ENCODE measurements around the gene SCUBE3.

The SCUBE3 gene

GRCh38 chr6:35183281-35183680 lies 30.5 kb upstream of the SCUBE3 start:
- Histone ChIP-seq H3K27ac (no peak overlapping the region), H3K9ac (no peak overlapping the region), H3K4me2 (ENCODE audit: low read length) (no peak overlapping the region), H3K9me3 (ENCODE audit: control insufficient read depth, low read length) (no peaks in the 10 kb centered on the region), H3K79me2 (no peaks in the 10 kb centered on the region), H3K4me3 (ENCODE audit: low read depth, low read length) (no peak overlapping the region), H3K4me1 (peaks cover 4% of the 10 kb centered on the region), H2AFZ (no peak overlapping the region), H3K36me3 (ENCODE audit: control insufficient read depth, insufficient read depth, low read length) (no peaks in the 10 kb centered on the region), H3K27me3 (ENCODE audit: control insufficient read depth, insufficient read depth, low read length) (no peaks in the 10 kb centered on the region)
- TF ChIP-seq CTCF (IDR thresholded peaks at IDR 0.05): no peak

GRCh38 chr6:35183935-35184334 lies 29.8 kb upstream of the SCUBE3 start:
- Histone ChIP-seq H3K9ac (no peak overlapping the region), H3K27ac (no peak overlapping the region), H3K79me2 (no peaks in the 10 kb centered on the region), H2AFZ (no peak overlapping the region), H3K4me2 (ENCODE audit: low read length) (no peak overlapping the region), H3K4me1 (peaks cover 8% of the 10 kb centered on the region), H3K36me3 (ENCODE audit: control insufficient read depth, insufficient read depth, low read length) (no peaks in the 10 kb centered on the region), H3K27me3 (ENCODE audit: control insufficient read depth, insufficient read depth, low read length) (no peaks in the 10 kb centered on the region), H3K4me3 (ENCODE audit: low read depth, low read length) (no peak overlapping the region), H3K9me3 (ENCODE audit: control insufficient read depth, low read length) (no peaks in the 10 kb centered on the region)
- TF ChIP-seq CTCF (IDR thresholded peaks at IDR 0.05): no peak

GRCh38 chr6:35184580-35185301 lies 29.0 kb upstream of the SCUBE3 start:
- Histone ChIP-seq H3K27me3 (ENCODE audit: control insufficient read depth, insufficient read depth, low read length) (no peaks in the 10 kb centered on the region), H3K36me3 (ENCODE audit: control insufficient read depth, insufficient read depth, low read length) (no peaks in the 10 kb centered on the region), H2AFZ (no peak overlapping the region), H3K4me3 (ENCODE audit: low read depth, low read length) (no peak overlapping the region), H3K4me2 (ENCODE audit: low read length) (no peak overlapping the region), H3K9me3 (ENCODE audit: control insufficient read depth, low read length) (no peaks in the 10 kb centered on the region), H3K27ac (no peak overlapping the region), H3K79me2 (no peaks in the 10 kb centered on the region), H3K4me1 (peaks cover 9% of the 10 kb centered on the region), H3K9ac (no peak overlapping the region)
- TF ChIP-seq CTCF (IDR thresholded peaks at IDR 0.05): no peak

- Histone ChIP-seq H3K4me3 (ENCODE audit: low read depth, low read length) (no peak overlapping the region), H3K27ac (no peak overlapping the region)
Observed at GRCh38 chr6:35185302-35185681, 28.5 kb upstream of the SCUBE3 start.

More at GRCh38 chr6:35185302-35185681, 28.5 kb upstream of the SCUBE3 start:
- no peak overlapping the region for H3K4me2 ChIP-seq (ENCODE audit: low read length)
- no peaks in the 10 kb centered on the region for H3K27me3 ChIP-seq (ENCODE audit: control insufficient read depth, insufficient read depth, low read length)
- H3K36me3 ChIP-seq (ENCODE audit: control insufficient read depth, insufficient read depth, low read length): no peaks in the 10 kb centered on the region
- peaks cover 9% of the 10 kb centered on the region for H3K4me1 ChIP-seq
- H2AFZ ChIP-seq: no peak overlapping the region
- no peak for TF ChIP-seq CTCF (IDR thresholded peaks at IDR 0.05)
- H3K79me2 ChIP-seq: no peaks in the 10 kb centered on the region
- no peak overlapping the region for H3K9ac ChIP-seq
- no peaks in the 10 kb centered on the region for H3K9me3 ChIP-seq (ENCODE audit: control insufficient read depth, low read length)

Data from parathyroid adenoma (tissue), 2 donors.